Natural killer cell (primary cell): ENCODE measurements around the gene PPIF. TPM values are rescaled to one million over a fixed set of nuclear protein-coding genes. Genes with fewer than 3 reads are reported as not detected.
A peak's percentile ranks its signal among the peaks of the same experiment; 100 is the strongest.

ENCODE experiments used
- ATAC-seq, 3 donors: fragments of 150-1000 bp in 2 of 3; fragments of 200-7000 bp in 1 of 3; cut with Tn5 transposase; 1 replicate in 1 of 3; 2 replicates in 2 of 3; pipeline ENCODE4 v1.10.0; 2021; ENCODE audit warnings: mild to moderate bottlenecking in 2 of 3, moderate library complexity in 2 of 3
- DNase-seq, 2 donors: peaks; one replicate each; pipeline versions ENCODE4 v3.0.0 to v3.0.0-alpha.2; 2013 to 2021; ENCODE audit warnings: mixed read lengths in 1 of 2
- H3K27ac ChIP-seq: one replicate; pipeline ENCODE4 v1.5.1; 2013; ENCODE audit warnings: mild to moderate bottlenecking, low read length
- H3K27me3 ChIP-seq: one replicate; pipeline ENCODE4 v1.6.1; 2013; ENCODE audit warnings: low read length; ENCODE audit not compliant: control insufficient read depth, insufficient read depth
- H3K36me3 ChIP-seq: one replicate; pipeline ENCODE4 v1.6.1; 2013; ENCODE audit warnings: low read length; ENCODE audit not compliant: control insufficient read depth, insufficient read depth
- H3K4me1 ChIP-seq: one replicate; pipeline ENCODE4 v1.6.1; 2013; ENCODE audit warnings: low read length; ENCODE audit not compliant: control insufficient read depth, insufficient read depth
- H3K4me3 ChIP-seq: one replicate; pipeline ENCODE4 v1.5.1; 2013; ENCODE audit warnings: low read length
- H3K9me3 ChIP-seq: one replicate; pipeline ENCODE4 v1.6.1; 2013; ENCODE audit warnings: low read length; ENCODE audit not compliant: control insufficient read depth, insufficient read depth
- H3K27ac Mint-ChIP-seq, 2 donors: one replicate each; pipeline ENCODE4 v1.8.0; 2022; ENCODE audit warnings: mild to moderate bottlenecking in 2 of 2, mixed read lengths in 2 of 2, moderate library complexity in 1 of 2
- H3K27me3 Mint-ChIP-seq, 2 donors: one replicate each; pipeline ENCODE4 v1.8.0; 2022; ENCODE audit warnings: low read depth in 2 of 2, mixed read lengths in 2 of 2
- H3K36me3 Mint-ChIP-seq: one replicate; pipeline ENCODE4 v1.8.0; 2022; ENCODE audit warnings: mixed read lengths
- H3K4me1 Mint-ChIP-seq, 2 donors: one replicate each; pipeline ENCODE4 v1.8.0; 2022; ENCODE audit warnings: mixed read lengths in 2 of 2
- H3K4me3 Mint-ChIP-seq: one replicate; pipeline ENCODE4 v1.8.0; 2022; ENCODE audit warnings: mild to moderate bottlenecking, moderate library complexity, mixed read lengths
- H3K9me3 Mint-ChIP-seq, 2 donors: one replicate each; pipeline ENCODE4 v1.8.0; 2022; ENCODE audit warnings: mixed read lengths in 2 of 2
- WGBS: methylation state at CpG from one replicate; pipeline ENCODE4 v1.1.7; 2013; ENCODE audit warnings: missing lambda C conversion rate; ENCODE audit not compliant: insufficient coverage; 5-methylcytosine and 5-hydroxymethylcytosine counted together
- intact Hi-C: fragments of 100-400 bp; cut with micrococcal nuclease; formaldehyde crosslinking; loops from one replicate; pipeline ENCODE4 v1.14.2; 2022
- total RNA-seq, 4 donors: library from RNA; stranded (reverse); fragments of 120-200 nt in 1 of 4; gene quantifications; one replicate each; pipeline versions ENCODE4 v1.2.3 to v1.2.4, GENCODE V29; 2013 to 2022
- TF ChIP-seq, protein P1 (sequence below): fragments of 200-600 bp; IDR thresholded peaks from one replicate; pipeline ENCODE4 v1.8.0; 2022; ENCODE audit warnings: antibody characterized with exemption

Gene PPIF
- total RNA-seq, 3 donors from 2014 or later (not counting 1 experiment from before 2014, with no cell fraction given): 59.5 to 99.1 (median 66.3) TPM

DNA sequence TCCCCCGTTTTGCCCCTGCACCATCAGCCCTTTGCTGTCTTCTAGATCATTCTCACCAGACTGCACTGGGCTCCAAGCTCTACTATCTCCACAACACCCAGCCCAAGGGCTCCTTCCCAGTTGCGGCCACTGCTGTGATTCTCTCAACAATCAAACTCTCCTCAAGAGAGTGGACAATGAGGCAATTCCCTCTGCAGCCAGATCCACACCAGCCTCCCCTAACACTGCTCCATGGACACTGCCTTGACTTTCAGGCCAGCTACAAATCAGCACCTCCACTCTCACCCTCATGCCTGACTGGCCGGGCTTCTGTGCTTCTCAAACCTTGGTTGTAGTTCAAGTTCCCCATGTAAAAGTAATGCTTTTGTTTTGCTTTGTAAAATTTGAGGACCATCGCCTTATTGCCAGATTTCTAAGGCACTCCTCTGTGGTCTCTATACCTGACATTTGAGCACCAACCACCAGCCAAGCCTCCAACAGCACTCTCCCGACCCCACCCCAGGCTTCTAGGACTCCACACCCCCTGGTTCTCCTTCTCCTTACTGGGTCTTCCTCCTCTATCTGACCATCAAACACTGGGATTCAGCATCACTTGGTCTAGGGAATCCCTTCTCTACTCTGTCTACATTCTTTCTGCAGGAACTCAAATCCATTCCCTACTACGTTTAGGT lies 45.4 kb downstream of the PPIF start:
- TF ChIP-seq, protein P1, sequence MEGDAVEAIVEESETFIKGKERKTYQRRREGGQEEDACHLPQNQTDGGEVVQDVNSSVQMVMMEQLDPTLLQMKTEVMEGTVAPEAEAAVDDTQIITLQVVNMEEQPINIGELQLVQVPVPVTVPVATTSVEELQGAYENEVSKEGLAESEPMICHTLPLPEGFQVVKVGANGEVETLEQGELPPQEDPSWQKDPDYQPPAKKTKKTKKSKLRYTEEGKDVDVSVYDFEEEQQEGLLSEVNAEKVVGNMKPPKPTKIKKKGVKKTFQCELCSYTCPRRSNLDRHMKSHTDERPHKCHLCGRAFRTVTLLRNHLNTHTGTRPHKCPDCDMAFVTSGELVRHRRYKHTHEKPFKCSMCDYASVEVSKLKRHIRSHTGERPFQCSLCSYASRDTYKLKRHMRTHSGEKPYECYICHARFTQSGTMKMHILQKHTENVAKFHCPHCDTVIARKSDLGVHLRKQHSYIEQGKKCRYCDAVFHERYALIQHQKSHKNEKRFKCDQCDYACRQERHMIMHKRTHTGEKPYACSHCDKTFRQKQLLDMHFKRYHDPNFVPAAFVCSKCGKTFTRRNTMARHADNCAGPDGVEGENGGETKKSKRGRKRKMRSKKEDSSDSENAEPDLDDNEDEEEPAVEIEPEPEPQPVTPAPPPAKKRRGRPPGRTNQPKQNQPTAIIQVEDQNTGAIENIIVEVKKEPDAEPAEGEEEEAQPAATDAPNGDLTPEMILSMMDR: no peak
- Mint-ChIP-seq H3K4me3 (no peak overlapping the region), H3K27ac (peak overlapping the region in 1 of 2 donors; percentile 11), H3K27me3 (no peaks in the 10 kb centered on the region), H3K9me3 (no peaks in the 10 kb centered on the region), H3K36me3 (no peaks in the 10 kb centered on the region), H3K4me1 (peaks cover 0 to 15% of the 10 kb centered on the region in 2 donors)
- ATAC-seq (no peak), DNase-seq (no peak)
- Histone ChIP-seq H3K27ac (no peak overlapping the region), H3K9me3 (no peaks in the 10 kb centered on the region), H3K27me3 (no peaks in the 10 kb centered on the region), H3K4me3 (no peak overlapping the region), H3K36me3 (no peaks in the 10 kb centered on the region), H3K4me1 (peaks cover 6% of the 10 kb centered on the region)
- intact Hi-C loops: no loop called here
- 82% methylated on average over 6 of the region's 6 CpGs for WGBS

DNA sequence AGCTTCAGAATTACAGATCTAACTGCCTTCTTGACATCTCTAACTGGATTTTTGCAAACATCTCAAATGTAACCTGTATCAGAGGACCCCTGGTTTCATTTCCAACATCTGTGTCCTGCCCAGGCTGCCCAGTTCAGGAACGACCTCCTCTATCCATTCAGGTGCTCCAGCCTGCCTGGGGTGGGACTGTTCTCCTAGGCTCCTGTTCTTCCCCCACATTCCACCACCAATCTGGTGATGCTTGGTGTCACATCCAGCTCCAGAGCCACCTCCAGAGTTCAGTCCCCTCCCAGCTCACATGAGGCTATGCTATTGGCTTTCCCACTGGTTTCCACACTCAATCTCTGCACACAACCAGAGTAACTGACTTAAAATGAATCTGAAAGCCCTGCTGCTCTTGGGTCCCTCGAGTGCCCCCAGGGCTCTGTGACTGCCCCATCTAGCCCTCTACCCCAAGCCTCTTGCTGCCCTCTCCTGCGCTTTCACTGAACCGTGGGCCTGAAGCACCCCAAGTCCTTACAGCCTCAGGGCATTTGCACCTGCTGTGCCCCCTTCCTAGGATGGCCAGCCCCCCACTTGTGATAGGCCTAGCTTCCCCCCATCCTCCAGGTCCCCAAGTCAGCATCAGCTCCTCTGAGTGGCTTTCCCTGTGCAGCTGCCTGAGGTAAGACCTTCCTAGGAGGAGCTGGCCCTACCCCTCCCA lies 46.1 kb downstream of the PPIF start:
- intact Hi-C loops: no loop called here
- no peaks in the 10 kb centered on the region for H3K9me3 ChIP-seq
- peaks cover 6% of the 10 kb centered on the region for H3K4me1 ChIP-seq
- ATAC-seq (no peak), DNase-seq (no peak)
- Mint-ChIP-seq H3K4me3 (no peak overlapping the region), H3K27me3 (no peaks in the 10 kb centered on the region), H3K9me3 (no peaks in the 10 kb centered on the region), H3K36me3 (no peaks in the 10 kb centered on the region), H3K27ac (no peak overlapping the region), H3K4me1 (peaks cover 0 to 15% of the 10 kb centered on the region in 2 donors)
- H3K27ac ChIP-seq: no peak overlapping the region
- H3K4me3 ChIP-seq: no peak overlapping the region
- no peaks in the 10 kb centered on the region for H3K36me3 ChIP-seq
- no peaks in the 10 kb centered on the region for H3K27me3 ChIP-seq
- TF ChIP-seq, protein P1: no peak
- 73% methylated on average over 4 of the region's 4 CpGs for WGBS

DNA sequence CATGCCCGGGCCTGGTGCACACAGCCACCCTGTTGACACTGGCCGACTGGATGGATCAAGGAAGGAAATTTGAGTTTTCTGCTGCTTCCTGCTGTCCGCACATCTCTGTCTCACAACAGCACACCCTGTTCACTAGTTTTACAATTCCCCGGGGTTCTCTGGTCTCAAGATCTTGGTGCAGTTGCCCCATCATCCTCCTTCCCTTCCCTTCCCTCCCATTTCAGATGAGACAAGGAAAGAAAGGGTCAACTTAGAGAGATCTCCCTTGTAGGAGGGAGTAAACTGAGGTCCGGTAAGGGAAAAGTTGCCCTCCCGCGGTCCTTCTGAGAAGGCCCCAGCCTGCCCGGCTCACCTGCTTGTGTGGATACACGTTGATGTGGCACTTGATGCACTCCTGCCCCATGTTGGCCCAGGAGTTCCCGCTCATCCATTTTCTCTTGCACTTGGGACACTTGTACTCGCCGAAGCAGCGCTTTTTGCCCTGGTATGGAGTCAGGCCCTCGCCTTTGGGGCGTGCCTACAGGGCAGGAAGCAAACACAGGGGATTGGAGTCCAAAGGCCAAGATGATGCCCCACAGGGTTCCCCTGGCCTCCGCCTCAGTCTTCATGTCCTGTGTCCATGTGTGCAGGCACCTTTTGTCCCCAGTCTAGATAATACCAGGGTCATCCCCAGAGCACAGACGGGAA lies 46.8 kb downstream of the PPIF start:
- no peak overlapping the region for H3K27ac ChIP-seq
- TF ChIP-seq, protein P1: no peak
- no peak for ATAC-seq
- peaks cover 0 to 15% of the 10 kb centered on the region in 2 donors for H3K4me1 Mint-ChIP-seq
- intact Hi-C loops: no loop called here
- H3K9me3 Mint-ChIP-seq: no peaks in the 10 kb centered on the region
- no peak for DNase-seq
- no peaks in the 10 kb centered on the region for H3K27me3 Mint-ChIP-seq
- no peak overlapping the region for H3K4me3 Mint-ChIP-seq
- no peak overlapping the region for H3K27ac Mint-ChIP-seq
- no peaks in the 10 kb centered on the region for H3K9me3 ChIP-seq
- H3K36me3 ChIP-seq: no peaks in the 10 kb centered on the region
- no peaks in the 10 kb centered on the region for H3K27me3 ChIP-seq
- no peaks in the 10 kb centered on the region for H3K36me3 Mint-ChIP-seq
- WGBS: 96% methylated on average over 17 of the region's 17 CpGs
- H3K4me3 ChIP-seq: no peak overlapping the region
- peaks cover 6% of the 10 kb centered on the region for H3K4me1 ChIP-seq
